Liver (tissue), 9 donors: Measurements from ENCODE around the gene GMEB2. TPM values are rescaled to one million over a fixed set of nuclear protein-coding genes. Genes with fewer than 3 reads are reported as not detected.

ENCODE experiments used
- DNase-seq: peaks from one replicate; pipeline ENCODE4 v3.0.0-alpha.2; 2017; ENCODE audit warnings: low spot score
- H3K27ac ChIP-seq, 2 donors: one replicate each; pipeline ENCODE4 v1.7.0; 2013; ENCODE audit warnings: inconsistent platforms in 2 of 2, low read length in 2 of 2, control low read depth in 1 of 2, low read depth in 1 of 2, mild to moderate bottlenecking in 1 of 2
- H3K27me3 ChIP-seq, 4 donors: one replicate each; pipeline versions ENCODE4 v1.6.1 to v1.7.0; 2013; ENCODE audit warnings: low read length in 3 of 4, inconsistent platforms in 1 of 4, mild to moderate bottlenecking in 1 of 4, moderate library complexity in 1 of 4; ENCODE audit not compliant: control insufficient read depth in 4 of 4, insufficient read depth in 4 of 4
- H3K36me3 ChIP-seq, 4 donors: one replicate each; pipeline versions ENCODE4 v1.6.1 to v1.7.0; 2013; ENCODE audit warnings: low read length in 3 of 4, mild to moderate bottlenecking in 3 of 4, low read depth in 1 of 4, moderate library complexity in 1 of 4; ENCODE audit not compliant: control insufficient read depth in 4 of 4, insufficient read depth in 3 of 4
- H3K4me1 ChIP-seq, 4 donors: one replicate each; pipeline versions ENCODE4 v1.6.1 to v1.7.0; 2013; ENCODE audit warnings: low read length in 3 of 4, mild to moderate bottlenecking in 3 of 4, moderate library complexity in 1 of 4; ENCODE audit not compliant: control insufficient read depth in 4 of 4, insufficient read depth in 4 of 4
- H3K4me3 ChIP-seq, 3 donors: one replicate each; pipeline versions ENCODE4 v1.6.1 to v1.7.0; 2013; ENCODE audit warnings: low read length in 3 of 3, control low read depth in 1 of 3, low read depth in 1 of 3, mild to moderate bottlenecking in 1 of 3
- H3K9ac ChIP-seq, 2 donors: one replicate each; pipeline ENCODE4 v1.7.0; 2013; ENCODE audit warnings: low read length in 2 of 2, mild to moderate bottlenecking in 2 of 2, moderate library complexity in 2 of 2, control low read depth in 1 of 2, low read depth in 1 of 2
- H3K9me3 ChIP-seq, 4 donors: one replicate each; pipeline versions ENCODE4 v1.6.1 to v1.7.0; 2013; ENCODE audit warnings: low read length in 3 of 4; ENCODE audit not compliant: control insufficient read depth in 4 of 4
- ATF3 ChIP-seq: IDR thresholded peaks from 2 replicates; pipeline ENCODE4 v1.6.1; 2016; ENCODE audit warnings: antibody characterized with exemption
- EGR1 ChIP-seq, 2 donors: IDR thresholded peaks; 2 replicates each; pipeline ENCODE4 v1.6.1; 2016 to 2018; ENCODE audit warnings: antibody characterized with exemption in 2 of 2, low read depth in 2 of 2
- FOXA1 ChIP-seq: IDR thresholded peaks from 2 replicates; pipeline ENCODE4 v1.6.1; 2016; ENCODE audit warnings: antibody characterized with exemption
- FOXA2 ChIP-seq: IDR thresholded peaks from 2 replicates; pipeline ENCODE4 v1.6.1; 2016; ENCODE audit warnings: antibody characterized with exemption
- GABPA ChIP-seq, 2 donors: IDR thresholded peaks in 1 of 2; conservative IDR thresholded peaks in 1 of 2; 2 replicates each; pipeline ENCODE4 v1.6.1; 2016; ENCODE audit warnings: antibody characterized with exemption in 2 of 2, mild to moderate bottlenecking in 1 of 2, moderate library complexity in 1 of 2
- HNF4A ChIP-seq, 2 donors: conservative IDR thresholded peaks; 2 replicates each; pipeline ENCODE4 v1.6.1; 2016; ENCODE audit warnings: antibody characterized with exemption in 2 of 2, mild to moderate bottlenecking in 2 of 2
- JUND ChIP-seq, 2 donors: IDR thresholded peaks; 2 replicates each; pipeline ENCODE4 v1.6.1; 2016; ENCODE audit warnings: antibody characterized with exemption in 2 of 2
- MAX ChIP-seq: IDR thresholded peaks from 2 replicates; pipeline ENCODE4 v1.6.1; 2016; ENCODE audit warnings: antibody characterized with exemption
- RAD21 ChIP-seq, 2 donors: IDR thresholded peaks; 2 replicates each; pipeline ENCODE4 v1.6.1; 2016; ENCODE audit warnings: antibody characterized with exemption in 2 of 2, mild to moderate bottlenecking in 2 of 2
- REST ChIP-seq: IDR thresholded peaks from 2 replicates; pipeline ENCODE4 v1.6.1; 2016; ENCODE audit warnings: antibody characterized with exemption, mild to moderate bottlenecking
- RXRA ChIP-seq, 2 donors: IDR thresholded peaks; 2 replicates each; pipeline ENCODE4 v1.6.1; 2017 to 2018; ENCODE audit warnings: antibody characterized with exemption in 2 of 2, mild to moderate bottlenecking in 1 of 2
- SP1 ChIP-seq: IDR thresholded peaks from 2 replicates; pipeline ENCODE4 v1.6.1; 2018; ENCODE audit warnings: antibody characterized with exemption, mild to moderate bottlenecking
- YY1 ChIP-seq: IDR thresholded peaks from 2 replicates; pipeline ENCODE4 v1.6.1; 2016; ENCODE audit warnings: antibody characterized with exemption, mild to moderate bottlenecking
- ZBTB33 ChIP-seq: IDR thresholded peaks from 2 replicates; pipeline ENCODE4 v1.6.1; 2016; ENCODE audit warnings: antibody characterized with exemption
- WGBS: extraction: QIAGEN DNeasy Blood & Tissue Kit; methylation state at CpG from one replicate; pipeline ENCODE4 v1.1.7; 2013; 5-methylcytosine and 5-hydroxymethylcytosine counted together
- polyA plus RNA-seq, 2 donors: library from polyadenylated mRNA; stranded (reverse) in 1 of 2; unstranded in 1 of 2; fragments of 200-250 nt in 1 of 2; fragments of >200 nt in 1 of 2; fragmentation: Nextera tagmentation in 1 of 2; extraction: Ambion mirVana in 1 of 2; gene quantifications; one replicate each; pipeline versions ENCODE4 v1.2.1 to v1.2.3, GENCODE V29; 2013 to 2015
- total RNA-seq, 2 donors: library from RNA; depleted of rRNA; stranded (reverse); fragments of >200 nt; gene quantifications; one replicate each; pipeline ENCODE4 v1.2.3, GENCODE V29; 2014
- donor health status: healthy.
- donor health status: healthy.
- donor health status: healthy.
- donor health status: healthy.
- donor health status: healthy.

The GMEB2 gene
- total and polyA plus RNA-seq, 4 donors = 1.3 to 8.6 (median 5.3) TPM

GRCh38 chr20:63624486-63624885 is 2.4 kb downstream of the GMEB2 start:
- 90% methylated on average over 15 of the region's 15 CpGs for WGBS
- Histone ChIP-seq H3K4me3 (no peak overlapping the region), H3K27ac (no peak overlapping the region), H3K9ac (no peak overlapping the region), H3K4me1 (peaks cover 2 to 9% (median 9%) of the 10 kb centered on the region in 4 donors), H3K9me3 (no peaks in the 10 kb centered on the region), H3K36me3 (peaks cover 0 to under 1% (median 0%) of the 10 kb centered on the region in 4 donors), H3K27me3 (no peaks in the 10 kb centered on the region)
- TF ChIP-seq HNF4A (conservative IDR thresholded peaks at IDR 0.05) = no peak
- TF ChIP-seq MAX = no peak
- TF ChIP-seq JUND (IDR thresholded peaks at IDR 0.05) = no peak
- no peak for TF ChIP-seq RXRA (IDR thresholded peaks at IDR 0.05)
- TF ChIP-seq YY1 = no peak
- TF ChIP-seq SP1 = no peak
- TF ChIP-seq RAD21 (IDR thresholded peaks at IDR 0.05) = no peak
- no peak for DNase-seq

GRCh38 chr20:63622732-63623131 is 4.2 kb downstream of the GMEB2 start:
- H3K9me3 ChIP-seq = no peaks in the 10 kb centered on the region
- no peak for DNase-seq
- H3K4me3 ChIP-seq = no peak overlapping the region
- TF ChIP-seq REST (no peak), SP1 (no peak), HNF4A (conservative IDR thresholded peaks at IDR 0.05) (no peak), MAX (no peak), GABPA (IDR thresholded peaks at IDR 0.05 in 1 of 2, conservative IDR thresholded peaks at IDR 0.05 in 1 of 2) (no peak), FOXA1 (no peak), YY1 (no peak), RXRA (IDR thresholded peaks at IDR 0.05) (no peak), JUND (IDR thresholded peaks at IDR 0.05) (no peak), ATF3 (no peak), FOXA2 (no peak), EGR1 (IDR thresholded peaks at IDR 0.05; ENCODE audit: low read depth in 2 of 2) (no peak), ZBTB33 (no peak)
- no peaks in the 10 kb centered on the region for H3K27me3 ChIP-seq
- H3K27ac ChIP-seq = no peak overlapping the region
- H3K36me3 ChIP-seq = peaks cover 3 to 18% (median 5%) of the 10 kb centered on the region in 4 donors
- peaks cover 0 to 4% (median 1%) of the 10 kb centered on the region in 4 donors for H3K4me1 ChIP-seq
- no peak overlapping the region for H3K9ac ChIP-seq
- 97% methylated on average over 14 of the region's 14 CpGs for WGBS
